Effector CD4-positive, alpha-beta T cell (primary cell): ENCODE measurements around the gene ESRRB.
"Not testable (repeated sequence)": the region's sequence is repeated elsewhere in the genome, so short reads cannot be mapped to it uniquely, and the experiment has no call there.

Source experiments
- DNase-seq: peaks from one replicate; pipeline ENCODE4 v3.0.0-alpha.2; 2020

Gene ESRRB

DNA sequence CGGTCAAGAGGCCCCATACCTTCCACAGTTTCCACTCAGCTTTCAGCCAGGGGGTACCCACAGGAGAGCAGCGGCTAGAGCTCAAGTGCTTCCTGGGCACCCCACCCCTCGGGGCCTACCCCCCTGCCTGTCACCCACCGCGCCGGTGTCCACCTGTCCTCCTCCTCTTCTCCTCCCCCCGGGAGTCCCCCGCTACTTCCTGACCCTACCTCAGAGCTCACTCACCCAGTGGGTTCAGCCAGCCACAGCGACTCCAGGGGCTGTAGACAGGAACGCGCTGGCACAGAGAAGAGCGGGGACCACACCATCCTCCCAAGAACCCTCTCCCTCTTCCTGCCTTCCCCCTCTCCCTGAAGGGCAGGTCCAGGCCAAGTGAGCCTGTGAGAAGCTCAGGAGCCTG is 123.0 kb downstream of the ESRRB start:
- no peak for DNase-seq

DNA sequence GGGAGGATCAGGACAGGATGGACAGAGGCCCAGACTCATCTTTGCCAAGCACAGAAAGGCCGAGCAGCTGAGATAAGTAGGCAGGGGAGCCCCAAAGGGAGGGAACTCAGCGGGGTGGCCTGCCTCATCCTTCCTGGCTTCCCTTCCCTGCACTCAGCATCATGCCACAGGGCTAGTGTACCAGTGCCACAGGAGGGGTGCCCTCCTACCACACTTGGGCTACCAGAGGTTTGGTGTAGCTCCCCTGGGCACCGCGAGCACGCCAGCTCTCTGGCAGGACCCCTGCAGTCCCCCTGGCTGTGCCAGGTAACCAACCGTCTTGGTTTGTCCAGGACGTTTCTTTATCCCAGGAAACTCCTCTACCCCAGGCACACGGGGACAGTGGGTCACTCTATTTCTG is 123.5 kb downstream of the ESRRB start:
- no peak for DNase-seq

DNA sequence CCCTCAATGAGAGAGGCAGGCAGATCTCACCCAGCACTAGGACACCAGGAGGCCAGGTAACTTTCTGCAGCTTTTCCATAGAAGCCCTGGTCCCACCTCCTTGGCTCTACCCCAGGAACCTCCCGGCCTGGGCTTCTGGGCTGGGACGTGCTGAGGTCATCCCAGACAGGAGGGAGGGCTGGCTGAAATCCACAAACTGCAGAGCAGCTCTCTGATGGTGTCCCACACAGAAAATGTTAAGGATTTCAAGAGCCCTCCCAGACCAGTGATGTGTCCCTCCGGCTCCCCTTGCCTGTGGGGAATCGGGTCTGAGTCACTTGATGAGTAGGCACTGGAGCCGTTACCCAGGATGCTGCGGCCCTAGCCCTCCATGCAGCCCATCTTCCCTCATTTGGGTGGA is 124.1 kb downstream of the ESRRB start:
- DNase-seq: no peak

DNA sequence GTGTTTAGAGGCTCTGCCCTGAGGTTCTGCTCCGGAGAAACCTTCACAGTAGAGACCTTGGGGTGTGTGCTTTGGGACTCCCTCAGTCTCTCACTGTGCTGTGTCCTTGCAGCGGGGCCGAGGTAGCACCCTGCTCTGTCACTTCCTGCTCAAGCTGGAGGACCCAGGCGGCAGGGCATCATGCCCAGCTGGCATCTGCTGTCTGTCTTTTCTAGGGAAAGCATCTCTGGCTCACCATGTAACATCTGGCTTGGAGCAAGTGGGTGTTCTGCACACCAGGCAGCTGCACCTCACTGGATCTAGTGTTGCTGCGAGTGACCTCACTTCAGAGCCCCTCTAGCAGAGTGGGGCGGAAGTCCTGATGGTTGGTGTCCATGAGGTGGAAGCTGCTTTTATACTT is 124.5 kb downstream of the ESRRB start:
- no peak for DNase-seq

DNA sequence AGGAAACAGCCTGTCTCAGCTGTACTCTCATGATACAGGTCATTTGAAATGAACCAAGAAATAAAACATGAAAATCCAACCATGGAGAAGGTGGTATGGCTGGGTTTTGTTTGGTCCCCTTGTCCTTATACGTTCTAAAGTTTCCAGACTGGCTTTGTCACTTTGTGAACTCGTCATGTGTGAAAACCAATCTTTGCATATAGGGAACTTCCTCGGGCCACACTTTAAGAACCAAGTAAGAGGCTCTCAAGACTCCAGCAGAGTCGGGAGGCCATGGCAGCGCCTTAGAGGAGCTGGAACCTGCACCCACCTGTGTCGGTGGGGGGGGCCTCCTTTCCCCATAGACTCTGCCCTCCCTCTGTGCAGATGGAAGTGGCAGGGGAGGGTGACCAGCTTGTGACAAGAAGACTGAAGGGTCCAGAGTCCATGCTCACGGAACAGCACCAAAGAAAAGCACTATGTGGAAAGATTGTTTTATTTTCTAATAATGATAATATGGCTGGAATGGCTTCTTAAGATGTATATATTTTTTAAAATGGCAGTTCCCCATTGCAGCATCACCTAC is 125.3 kb downstream of the ESRRB start:
- DNase-seq: no peak

DNA sequence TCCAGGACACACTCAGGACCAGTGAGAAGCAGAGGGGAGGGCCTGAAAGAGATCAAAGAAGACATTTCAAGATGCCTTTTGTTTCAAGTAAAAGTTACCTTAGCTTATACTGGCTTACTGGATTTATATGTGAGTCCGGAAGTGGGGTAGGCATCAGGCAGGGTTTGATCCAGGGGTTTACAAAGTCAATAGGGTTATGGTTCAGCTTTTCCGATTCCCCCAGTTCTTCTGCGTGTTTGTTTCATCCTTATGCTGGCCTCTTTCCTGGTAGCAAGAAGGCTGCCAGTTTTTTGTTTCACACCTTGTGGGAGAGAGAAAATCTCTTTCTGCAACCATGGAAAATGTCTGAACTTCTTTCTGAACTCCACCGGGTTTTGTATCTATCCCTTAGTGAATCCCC is 126.3 kb downstream of the ESRRB start:
- DNase-seq: no peak

GRCh38 chr14:76502638-76503037 is 126.7 kb downstream of the ESRRB start:
- DNase-seq: no peak

GRCh38 chr14:76509311-76509710 is 133.4 kb downstream of the ESRRB start:
- no peak for DNase-seq

DNA sequence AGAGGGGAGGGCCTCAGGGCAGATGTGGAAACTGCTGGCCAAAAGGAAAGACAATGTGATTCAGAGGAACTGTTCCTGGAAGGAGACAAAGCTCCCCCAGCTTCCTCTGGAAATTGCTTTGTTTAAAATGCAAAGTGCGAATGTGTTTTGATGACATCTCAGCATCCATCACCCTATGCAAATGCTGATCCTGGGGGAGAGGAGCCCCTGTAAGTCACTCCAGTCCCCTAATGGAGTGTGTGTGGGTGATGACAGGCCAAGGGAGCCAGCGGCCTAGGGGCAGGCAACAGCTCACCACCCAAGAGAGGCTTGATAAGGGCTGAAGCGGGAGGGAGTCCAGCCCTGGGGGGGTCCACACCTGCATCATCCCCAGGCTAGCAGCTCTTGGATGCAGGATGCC is 134.2 kb downstream of the ESRRB start:
- no peak for DNase-seq

DNA sequence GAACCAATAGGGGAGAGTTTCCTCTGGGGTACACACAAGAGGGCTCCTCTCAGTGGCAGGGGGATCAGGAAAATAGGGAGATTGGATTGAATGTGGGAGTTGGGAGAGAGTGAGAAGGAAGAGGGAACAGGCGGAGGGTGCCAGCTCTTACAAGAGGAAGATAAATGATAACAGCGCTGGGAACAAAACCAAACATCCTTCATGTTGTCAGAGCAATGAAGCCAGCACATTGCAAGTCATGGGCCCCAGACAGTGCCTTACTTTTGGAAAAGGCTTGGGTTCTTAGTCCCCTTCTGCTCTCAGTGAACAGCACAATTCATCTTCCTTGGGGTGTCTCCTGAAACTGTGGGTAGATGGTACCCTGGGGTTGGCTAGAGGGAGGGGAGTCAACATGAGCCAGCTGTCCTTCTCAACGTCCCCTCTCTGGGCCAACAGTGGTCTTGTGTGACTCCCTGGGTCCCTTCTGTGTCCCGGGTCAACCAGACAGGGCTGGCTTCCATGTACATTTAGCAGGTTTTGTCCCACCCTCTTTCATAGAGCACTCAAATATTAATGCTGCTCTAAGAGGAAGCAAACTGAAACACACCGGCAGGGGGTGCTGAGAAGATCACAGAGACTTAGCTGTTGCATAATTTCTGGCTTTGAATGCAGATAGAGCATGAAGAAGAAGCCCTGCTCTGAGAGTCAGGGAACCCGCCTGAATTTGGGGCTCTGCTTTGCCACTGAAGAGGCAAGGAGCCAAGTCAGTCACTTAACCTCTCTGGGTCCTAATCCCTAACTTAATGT is 138.5 kb downstream of the ESRRB start:
- no peak for DNase-seq

DNA sequence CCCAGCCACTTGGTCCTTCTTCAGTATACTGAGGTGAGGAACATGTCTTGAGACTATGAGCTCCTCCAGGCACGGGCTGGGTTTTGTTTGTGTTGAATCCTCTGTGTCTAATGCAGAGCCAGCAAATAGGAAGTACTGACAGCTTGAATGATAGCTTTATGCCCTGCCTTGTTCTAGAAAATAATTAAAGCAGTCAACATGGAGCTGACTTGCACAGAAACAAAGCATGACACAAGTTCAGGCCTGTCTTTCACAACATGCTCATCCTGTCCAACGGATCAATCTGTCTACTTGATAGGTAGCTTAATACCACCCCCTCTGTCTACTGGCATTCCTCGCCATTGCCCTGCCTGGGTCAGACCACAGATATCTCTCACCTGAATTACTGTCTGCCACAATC is 140.9 kb downstream of the ESRRB start:
- no peak for DNase-seq

DNA sequence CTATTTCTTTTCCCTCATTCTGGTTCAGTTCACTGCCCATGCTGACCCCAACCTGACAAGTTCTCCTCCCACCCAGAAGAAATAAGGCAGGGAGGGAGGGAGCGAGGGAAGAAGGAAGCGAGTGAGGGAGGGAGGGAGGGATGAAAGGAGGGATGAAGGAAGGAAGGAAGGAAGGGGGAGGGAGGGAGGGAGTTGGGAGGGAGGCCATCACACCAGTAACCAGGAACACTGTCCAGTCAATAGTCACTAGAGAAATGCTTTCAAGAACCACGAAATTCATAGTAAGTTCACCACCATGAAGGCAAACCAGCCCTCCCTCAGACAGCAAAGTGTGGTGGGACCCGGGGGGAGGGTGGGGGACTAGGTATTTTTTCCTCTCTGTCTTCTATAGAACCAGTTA is 142.4 kb downstream of the ESRRB start:
- no peak for DNase-seq

DNA sequence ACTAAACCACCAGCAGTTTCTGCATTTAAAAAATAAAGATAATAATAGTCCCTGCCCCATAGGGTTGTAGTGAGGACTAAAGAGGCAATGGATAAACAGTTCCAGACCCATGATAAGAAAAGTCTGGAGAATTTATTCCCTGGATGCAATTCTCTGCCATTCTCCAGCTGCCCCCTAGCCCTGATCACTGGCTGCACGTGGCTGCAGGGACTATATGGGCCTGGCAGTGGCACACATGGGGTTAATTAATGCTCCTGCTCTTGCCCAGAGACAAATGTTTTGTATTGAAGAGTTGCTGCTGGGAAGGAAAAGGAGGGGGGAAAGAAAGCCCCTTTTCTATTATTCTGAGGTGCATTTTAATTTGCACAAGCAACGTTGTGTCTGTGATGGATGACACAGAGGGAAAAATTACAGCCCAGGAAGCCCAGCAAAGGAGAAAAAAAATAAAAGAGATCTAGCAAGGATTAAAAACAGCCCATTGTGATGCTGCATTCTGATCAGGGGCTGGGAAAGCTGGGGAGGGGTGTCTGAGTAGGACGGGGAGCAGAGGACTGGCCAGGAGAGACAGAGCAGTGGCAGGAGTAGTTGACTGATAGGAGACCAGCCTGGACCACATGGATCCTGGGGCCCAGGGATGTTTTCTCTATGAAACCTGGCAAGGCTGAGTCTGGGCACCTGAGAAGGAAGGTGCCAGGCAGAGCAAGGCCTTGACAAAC is 149.3 kb downstream of the ESRRB start:
- DNase-seq: no peak

- DNase-seq: no peak
These were observed 155.1 kb downstream of the ESRRB start for GRCh38 chr14:76531085-76531484.

GRCh38 chr14:76531821-76532318 is 155.9 kb downstream of the ESRRB start:
- no peak for DNase-seq

- DNase-seq: not testable (repeated sequence)
These were observed 160.7 kb downstream of the ESRRB start for GRCh38 chr14:76536636-76537035.

GRCh38 chr14:76537906-76538647 is 162.1 kb downstream of the ESRRB start:
- no peak for DNase-seq

DNA sequence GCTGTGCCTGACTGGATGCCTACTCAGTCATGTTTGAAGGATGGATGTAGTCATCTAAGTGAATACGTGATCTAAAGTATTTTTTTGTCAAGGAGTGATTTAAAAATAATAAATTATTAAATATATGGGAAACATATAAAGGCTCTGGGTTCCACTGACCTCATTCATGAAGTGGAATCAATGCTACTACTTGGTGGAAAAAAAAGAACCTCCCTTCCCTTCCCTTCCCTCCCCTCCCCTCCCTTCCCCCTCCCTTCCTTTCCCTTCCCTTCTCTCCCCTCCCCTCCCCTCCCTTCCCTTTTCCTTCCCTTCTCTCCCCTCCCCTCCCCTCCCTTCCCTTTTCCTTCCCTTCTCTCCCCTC is 162.7 kb downstream of the ESRRB start:
- no peak for DNase-seq

GRCh38 chr14:76539130-76539529 is 163.2 kb downstream of the ESRRB start:
- DNase-seq: no peak

- DNase-seq: no peak
These were observed 165.8 kb downstream of the ESRRB start for GRCh38 chr14:76541594-76542219.

GRCh38 chr14:76546426-76547221 is 170.7 kb downstream of the ESRRB start:
- no peak for DNase-seq

- no peak for DNase-seq
These were observed 171.9 kb downstream of the ESRRB start for GRCh38 chr14:76547831-76548230.
